Fibroblast of pulmonary artery (primary cell): Measurements from ENCODE around the gene HLA-A.
A peak's percentile ranks its signal among the peaks of the same experiment; 100 is the strongest.

Source experiments
- DNase-seq: peaks from one replicate; pipeline ENCODE4 v3.0.0-alpha.2; 2010; ENCODE audit warnings: low read depth
- H3K4me3 ChIP-seq: replicated peaks from 2 replicates; pipeline ENCODE4 v1.5.1; 2011; ENCODE audit warnings: low read depth, mild to moderate bottlenecking, control low read depth, low read length, moderate library complexity
- CTCF ChIP-seq: IDR thresholded peaks from 2 replicates; pipeline ENCODE4 v1.5.1; 2011; ENCODE audit warnings: mild to moderate bottlenecking, control low read depth, low read length, inconsistent platforms; ENCODE audit errors: missing control alignments

HLA-A gene

DNA sequence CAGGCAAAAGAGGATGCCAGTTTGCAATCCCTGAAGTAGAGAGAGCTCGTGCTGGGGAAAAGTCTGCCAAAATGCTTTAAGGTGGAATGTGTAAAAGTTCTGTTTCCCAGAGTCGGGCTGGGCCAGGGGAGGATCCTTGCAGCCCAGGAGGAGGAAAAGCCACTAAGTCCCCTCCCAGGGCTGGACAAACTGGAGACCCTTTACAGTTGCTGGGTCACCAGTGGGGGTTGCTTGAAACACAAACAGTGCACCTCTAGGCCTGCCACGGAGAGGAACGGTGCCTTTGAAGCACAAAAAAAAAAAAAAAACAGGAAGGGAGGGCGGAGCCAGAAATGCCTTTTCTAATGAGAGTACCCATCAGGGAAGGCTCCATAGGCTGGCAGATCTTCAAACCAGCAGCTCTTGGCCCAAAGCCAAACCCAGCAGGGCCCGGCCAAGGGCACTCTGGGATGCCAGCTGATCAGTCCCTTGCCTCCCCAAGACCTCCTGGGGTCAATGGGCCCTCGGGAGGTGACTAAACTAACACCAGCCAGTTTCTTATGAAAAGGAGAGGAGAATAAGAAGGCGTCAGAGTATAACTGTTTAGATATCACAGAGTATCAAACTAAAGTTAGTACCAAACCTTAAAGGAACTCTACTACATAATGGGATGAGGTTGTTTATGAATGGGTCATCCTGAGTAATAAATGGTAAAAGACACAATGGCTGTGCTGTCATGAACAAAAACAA, 23.7 kb downstream of the HLA-A start:
- H3K4me3 ChIP-seq, result no peak overlapping the region
- peak; percentile 39 for DNase-seq
- no peak for TF ChIP-seq CTCF

- no peak overlapping the region for H3K4me3 ChIP-seq
- TF ChIP-seq CTCF, result peak; percentile 21
- DNase-seq, result no peak
These were observed 25.2 kb downstream of the HLA-A start for GRCh38 chr6:29967379-29968010.

DNA sequence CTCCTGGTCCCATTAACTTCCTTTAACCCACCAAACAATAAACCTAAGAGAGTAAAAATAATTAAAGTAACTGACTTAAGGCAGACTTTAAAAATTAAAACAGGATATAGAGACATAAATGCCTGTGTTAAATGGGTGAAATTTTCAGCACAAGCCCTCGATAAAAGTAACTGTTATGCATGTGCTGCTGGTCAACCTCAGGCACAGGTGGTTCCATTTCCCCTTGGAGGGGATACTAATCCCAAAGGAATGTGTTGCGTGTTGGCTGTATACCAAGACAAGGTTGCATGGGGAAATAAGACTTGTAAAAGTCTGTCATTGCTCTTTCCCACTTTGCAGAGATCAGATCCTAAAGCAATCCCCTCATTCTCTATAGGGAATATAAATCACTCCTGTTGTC, 25.8 kb downstream of the HLA-A start:
- no peak overlapping the region for H3K4me3 ChIP-seq
- DNase-seq, result peak; percentile 53
- no peak for TF ChIP-seq CTCF

DNA sequence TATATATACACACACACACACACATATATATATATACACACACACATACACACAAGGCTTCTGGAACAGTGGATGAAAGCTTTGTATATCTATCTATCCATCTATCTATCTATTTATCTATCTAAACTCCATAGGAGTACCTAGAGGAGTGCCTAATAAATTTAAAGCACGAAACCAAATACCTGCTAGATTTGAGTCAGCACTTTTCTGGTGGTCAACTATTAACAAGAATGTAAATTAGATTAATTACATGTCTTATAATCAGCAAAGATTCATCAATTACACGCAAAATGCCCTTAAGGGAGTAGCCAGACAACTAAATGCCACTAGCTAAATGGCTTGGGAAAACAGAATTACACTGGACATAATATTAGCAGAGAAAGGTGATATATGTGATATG, 26.6 kb downstream of the HLA-A start:
- H3K4me3 ChIP-seq, result no peak overlapping the region
- no peak for DNase-seq
- TF ChIP-seq CTCF, result no peak

DNA sequence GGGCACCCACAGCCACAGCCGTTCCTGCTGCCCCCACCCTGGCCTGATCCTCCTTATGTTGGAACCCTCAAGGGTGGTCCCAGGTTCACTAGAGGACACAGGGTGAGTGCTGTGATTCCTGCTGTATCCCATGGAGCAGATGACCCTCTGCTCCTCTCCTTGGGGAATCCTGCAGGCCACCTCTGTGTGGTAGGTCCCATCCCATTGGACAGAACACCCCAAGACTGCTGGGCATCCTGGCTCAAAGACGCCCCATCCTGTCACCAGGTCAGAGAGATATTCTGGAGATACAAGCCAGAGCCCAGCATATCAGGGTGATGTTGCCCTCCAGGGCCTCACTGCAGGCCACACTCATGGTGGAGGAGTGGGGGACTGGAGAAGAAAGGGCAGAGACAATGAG, 28.4 kb downstream of the HLA-A start:
- no peak overlapping the region for H3K4me3 ChIP-seq
- no peak for TF ChIP-seq CTCF
- no peak for DNase-seq

DNA sequence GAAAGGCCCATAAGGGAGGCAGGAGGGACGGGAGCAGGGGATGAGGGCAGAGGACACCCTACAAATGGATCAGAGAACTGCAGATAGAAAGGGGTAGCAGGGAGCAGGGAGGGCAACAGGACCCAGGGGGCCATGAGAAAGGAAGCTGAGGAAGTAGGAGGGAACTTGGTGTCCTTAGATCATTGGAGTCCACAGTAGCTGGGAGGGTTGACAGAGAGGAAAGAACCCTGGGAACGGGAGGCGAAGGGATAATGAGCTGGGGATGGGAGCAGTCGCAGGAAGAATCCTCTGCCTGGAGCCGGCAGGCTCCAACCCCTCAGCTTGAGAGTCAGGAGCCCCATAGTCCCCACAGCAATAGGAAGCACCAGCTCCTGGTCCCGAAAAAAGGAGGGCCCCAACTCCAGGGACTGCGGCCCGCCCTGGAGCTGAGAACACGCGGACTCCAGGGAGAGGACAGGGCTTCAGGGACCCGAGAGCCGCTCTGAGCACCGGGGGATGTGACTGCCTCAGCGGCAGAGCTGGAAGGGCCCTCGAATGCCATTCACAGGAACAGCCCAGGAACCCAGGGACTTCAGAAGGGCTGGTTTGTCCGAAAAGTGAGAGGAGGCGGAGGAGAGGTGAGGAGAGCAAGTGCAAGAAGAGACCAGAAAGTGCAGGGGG, 32.7 kb downstream of the HLA-A start:
- no peak for DNase-seq
- H3K4me3 ChIP-seq, result no peak overlapping the region
- no peak for TF ChIP-seq CTCF

GRCh38 chr6:29975561-29975907, 33.2 kb downstream of the HLA-A start:
- H3K4me3 ChIP-seq, result no peak overlapping the region
- TF ChIP-seq CTCF, result no peak
- DNase-seq, result no peak
